Spleen (tissue), 7 donors: ENCODE measurements around the gene SCARB1.

Experiments used
- POLR2A ChIP-seq, 3 donors: fragments of 450-650 bp; IDR thresholded peaks; one replicate each; pipeline ENCODE4 v1.5.1; 2017; ENCODE audit warnings: antibody characterized with exemption in 3 of 3, mild to moderate bottlenecking in 1 of 3
- TF ChIP-seq, protein P1 (sequence below), 11 experiments: fragments of 200-600 bp in 7 of 11; fragments of 450-650 bp in 4 of 11; sonication (generic) in 4 of 11; IDR thresholded peaks in 8 of 11; conservative IDR thresholded peaks in 3 of 11; 1 replicate in 7 of 11; 2 replicates in 4 of 11; pipeline versions ENCODE4 v1.4.0 to v1.8.0; 2016 to 2021; ENCODE audit warnings: antibody characterized with exemption in 11 of 11, inconsistent platforms in 4 of 11, mild to moderate bottlenecking in 1 of 11
- donor health status: DM: no; HTN: no; CAD: no; lungs with moderate emphysema.
- donor health status: DM: no; HTN: no; CAD: no.
- donor health status: DM: no; HTN: no; CAD: no.

DNA sequence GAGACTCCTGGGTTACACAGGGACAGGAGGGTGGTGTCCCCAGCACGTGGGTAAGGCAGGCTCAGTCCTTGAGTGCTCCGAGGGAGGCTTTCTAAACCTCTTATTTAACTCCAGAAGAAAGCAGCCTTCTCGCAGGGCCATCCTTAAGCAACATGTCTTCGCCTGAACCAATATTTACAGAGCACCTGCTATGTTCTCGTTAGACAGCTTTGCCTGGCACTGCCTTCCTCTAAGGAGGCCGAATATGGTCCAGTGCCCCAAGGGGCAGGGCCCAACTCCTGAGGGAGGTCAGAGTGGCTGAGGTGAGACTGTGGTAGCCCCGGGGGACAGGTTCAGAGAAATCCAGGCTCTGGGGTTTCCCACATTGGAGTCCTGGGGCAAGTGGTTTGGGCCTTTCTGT, 2.1 kb upstream of the SCARB1 start:
- TF ChIP-seq, protein P1, sequence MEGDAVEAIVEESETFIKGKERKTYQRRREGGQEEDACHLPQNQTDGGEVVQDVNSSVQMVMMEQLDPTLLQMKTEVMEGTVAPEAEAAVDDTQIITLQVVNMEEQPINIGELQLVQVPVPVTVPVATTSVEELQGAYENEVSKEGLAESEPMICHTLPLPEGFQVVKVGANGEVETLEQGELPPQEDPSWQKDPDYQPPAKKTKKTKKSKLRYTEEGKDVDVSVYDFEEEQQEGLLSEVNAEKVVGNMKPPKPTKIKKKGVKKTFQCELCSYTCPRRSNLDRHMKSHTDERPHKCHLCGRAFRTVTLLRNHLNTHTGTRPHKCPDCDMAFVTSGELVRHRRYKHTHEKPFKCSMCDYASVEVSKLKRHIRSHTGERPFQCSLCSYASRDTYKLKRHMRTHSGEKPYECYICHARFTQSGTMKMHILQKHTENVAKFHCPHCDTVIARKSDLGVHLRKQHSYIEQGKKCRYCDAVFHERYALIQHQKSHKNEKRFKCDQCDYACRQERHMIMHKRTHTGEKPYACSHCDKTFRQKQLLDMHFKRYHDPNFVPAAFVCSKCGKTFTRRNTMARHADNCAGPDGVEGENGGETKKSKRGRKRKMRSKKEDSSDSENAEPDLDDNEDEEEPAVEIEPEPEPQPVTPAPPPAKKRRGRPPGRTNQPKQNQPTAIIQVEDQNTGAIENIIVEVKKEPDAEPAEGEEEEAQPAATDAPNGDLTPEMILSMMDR (IDR thresholded peaks at IDR 0.05 in 8 of 11, conservative IDR thresholded peaks at IDR 0.05 in 3 of 11): no peak
- no peak for TF ChIP-seq POLR2A (IDR thresholded peaks at IDR 0.05)
